ENCODE results near the gene RNF32.
"Not testable (repeated sequence)": the region's sequence is repeated elsewhere in the genome, so short reads cannot be mapped to it uniquely, and the experiment has no call there.

DNA sequence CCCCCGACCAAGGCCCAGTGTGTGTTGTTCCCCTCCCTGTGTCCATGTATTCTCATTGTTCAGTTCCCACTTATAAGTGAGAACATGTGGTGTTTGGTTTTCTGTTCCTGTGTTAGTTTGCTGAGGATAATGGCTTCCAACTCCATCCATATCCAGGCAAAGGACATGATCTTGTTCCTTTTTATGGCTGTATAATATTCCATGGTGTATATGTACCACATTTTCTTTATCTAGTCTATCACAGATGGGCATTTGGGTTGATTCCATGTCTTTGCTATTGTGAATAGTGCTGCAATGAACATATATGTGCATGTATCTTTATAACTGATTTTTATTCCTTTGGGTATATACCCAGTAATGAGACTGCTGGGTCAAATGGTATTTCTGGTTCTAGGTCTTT is 61.2 kb downstream of the RNF32 start:
- TF ChIP-seq POLR2A (IDR thresholded peaks at IDR 0.05; ENCODE audit: low read length); GATA1 (IDR thresholded peaks at IDR 0.05; ENCODE audit: low read depth, low read length): not testable (repeated sequence)
